HG02763 (cell line): ENCODE measurements around the gene STAG1.
"Not testable (repeated sequence)": the region's sequence is repeated elsewhere in the genome, so short reads cannot be mapped to it uniquely, and the experiment has no call there.

ENCODE experiments used
- ATAC-seq: cut with Tn5 transposase; IDR thresholded peaks from one replicate; pipeline ENCODE4 v1.9.1; 2021; ENCODE audit warnings: mild to moderate bottlenecking, moderate library complexity; ENCODE audit not compliant: unreplicated experiment

The STAG1 gene

DNA sequence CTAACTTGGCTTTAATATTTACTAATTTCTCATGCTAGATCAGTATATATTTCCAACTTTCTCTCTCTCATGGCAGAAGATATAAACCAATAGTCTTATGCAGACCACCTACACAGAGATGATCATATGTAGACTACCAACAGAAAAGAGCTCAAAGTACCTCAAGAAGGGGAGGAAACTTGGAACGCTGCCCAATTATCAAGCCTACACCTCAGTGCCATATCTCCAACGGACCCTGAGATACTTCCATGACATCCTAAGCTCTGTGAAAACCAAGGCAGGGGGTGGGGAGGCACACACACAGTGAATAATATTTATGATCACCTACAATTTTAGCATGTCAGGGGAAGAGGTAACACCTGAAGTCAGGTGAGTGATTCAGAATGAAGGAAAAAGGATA, 100.6 kb downstream of the STAG1 start:
- ATAC-seq = no peak

DNA sequence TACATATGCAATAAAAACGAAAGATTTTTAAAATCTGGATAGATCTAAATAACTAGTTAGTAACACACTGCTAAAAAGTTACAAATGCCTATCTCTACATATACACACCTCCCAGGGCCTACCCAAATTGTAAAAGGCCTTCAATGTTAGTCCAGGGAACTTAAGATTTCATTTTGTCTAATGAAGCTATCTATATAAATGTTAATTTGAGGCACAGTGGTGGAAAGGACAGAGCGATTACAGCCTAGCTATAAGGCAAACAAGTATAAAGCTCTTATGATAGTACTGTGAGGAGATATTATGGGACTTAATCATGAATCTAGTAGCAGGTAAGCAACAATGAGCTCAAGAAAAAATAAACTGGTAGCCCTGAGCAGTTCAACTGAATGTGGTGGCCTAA, 101.7 kb downstream of the STAG1 start:
- no peak for ATAC-seq

DNA sequence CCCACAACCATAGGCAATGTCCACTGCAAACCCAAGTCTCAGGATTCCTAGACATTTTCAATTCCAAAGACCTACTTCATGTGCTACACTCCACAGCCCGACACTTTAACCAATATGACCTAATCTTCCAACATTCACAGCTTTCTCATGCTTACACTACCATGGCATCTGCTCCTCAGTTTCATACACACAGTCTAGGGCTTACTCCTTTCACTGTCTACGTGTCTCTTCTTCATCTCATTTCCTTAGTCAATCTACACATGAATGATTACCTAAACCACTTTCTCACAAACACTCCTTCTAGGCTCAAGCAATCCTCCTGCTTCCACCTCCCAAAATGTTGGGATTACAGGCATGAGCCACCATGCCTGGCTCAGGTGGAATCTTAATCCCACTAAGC, 106.3 kb downstream of the STAG1 start:
- no peak for ATAC-seq

DNA sequence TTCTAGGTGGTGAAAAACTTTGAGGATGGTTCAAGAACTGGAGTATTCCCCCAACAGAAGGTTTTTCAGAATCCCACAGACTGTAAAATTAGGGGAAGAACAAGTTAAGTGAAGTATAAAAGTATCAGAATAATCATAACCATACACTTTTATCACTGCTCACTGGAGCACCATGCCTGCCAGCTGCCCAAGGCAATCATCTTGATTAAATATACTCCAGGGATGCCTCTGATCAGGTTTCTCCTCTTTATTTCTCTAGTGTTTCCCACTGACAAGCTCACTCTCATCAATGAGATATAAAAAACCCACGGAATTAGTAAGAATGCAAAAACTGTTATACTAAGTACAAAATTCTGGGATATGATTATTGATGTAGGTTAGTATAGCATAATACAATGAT, 108.0 kb downstream of the STAG1 start:
- no peak for ATAC-seq

DNA sequence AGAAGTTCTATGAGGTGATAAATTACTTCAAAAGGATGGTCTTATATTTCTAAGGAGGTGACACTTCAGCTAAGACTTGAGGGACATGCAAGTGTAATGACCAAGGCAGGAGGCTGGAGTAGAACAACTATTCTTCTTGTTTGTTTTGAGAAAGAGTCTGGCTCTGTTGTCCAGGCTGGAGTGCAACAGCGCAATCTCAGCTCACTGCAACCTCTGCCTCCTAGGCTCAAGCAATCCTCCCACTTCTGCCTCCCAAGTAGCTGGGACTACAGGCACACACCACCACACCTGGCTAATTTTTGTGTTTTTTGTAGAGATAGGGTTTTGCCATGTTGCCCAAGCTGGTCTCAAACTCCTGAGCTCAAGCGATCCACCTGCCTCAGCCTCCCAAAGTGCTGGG, 108.8 kb downstream of the STAG1 start:
- ATAC-seq = not testable (repeated sequence)

DNA sequence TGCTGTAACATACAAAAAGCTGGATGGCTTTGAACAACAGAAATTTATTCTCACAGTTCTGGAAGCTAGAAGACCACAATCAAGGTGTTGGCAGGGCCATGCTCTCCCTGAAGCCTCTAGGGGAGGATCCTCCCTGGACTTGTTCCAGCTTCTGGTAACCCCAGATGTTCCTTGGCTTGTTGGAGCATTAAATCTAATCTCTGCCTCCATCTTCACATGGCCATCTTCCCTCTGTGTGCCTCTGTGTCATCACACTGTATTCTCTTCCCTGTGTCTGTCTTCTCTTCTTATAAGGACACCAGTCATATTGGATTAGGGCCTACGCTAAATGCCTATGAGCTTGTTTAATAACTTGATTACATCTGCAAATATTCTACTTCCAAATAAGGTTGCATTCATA, 109.5 kb downstream of the STAG1 start:
- ATAC-seq = no peak

DNA sequence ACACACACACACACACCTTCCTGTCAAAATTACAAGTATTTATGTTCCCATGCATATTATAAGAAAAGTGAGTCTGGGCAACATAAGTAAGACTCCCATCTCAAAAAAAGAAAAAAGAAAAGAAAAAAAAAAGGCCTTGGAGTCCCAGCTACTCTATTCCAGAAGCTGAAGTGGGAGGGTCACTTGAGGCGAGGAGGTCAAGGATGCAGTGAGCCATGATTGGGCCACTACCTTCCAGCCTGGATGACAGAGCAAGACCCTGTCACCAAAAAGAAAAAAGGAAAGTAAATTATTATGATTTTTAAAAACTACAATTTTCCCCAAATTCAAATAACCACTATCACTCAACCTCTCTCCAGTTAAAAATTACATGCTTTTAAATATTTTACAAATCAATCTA, 113.1 kb downstream of the STAG1 start:
- ATAC-seq = no peak

DNA sequence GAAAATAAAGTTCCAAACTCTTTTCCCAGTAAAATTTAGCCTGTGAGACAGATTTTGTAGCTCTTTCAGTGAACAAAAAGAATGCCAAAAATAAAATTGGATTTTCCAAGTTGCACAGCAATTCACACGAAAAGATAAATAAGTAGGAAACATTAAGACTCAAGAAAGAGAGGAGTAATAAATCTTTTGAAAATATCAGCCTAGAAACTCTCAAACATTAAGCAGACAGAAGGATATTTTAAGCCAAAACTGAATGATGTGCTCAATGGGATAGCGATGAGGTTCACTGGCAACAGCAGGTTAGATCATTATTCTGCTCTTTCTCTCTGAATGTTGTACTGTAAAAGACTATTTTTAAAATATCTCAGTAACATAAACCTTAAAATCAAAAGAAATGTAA, 115.0 kb downstream of the STAG1 start:
- no peak for ATAC-seq

DNA sequence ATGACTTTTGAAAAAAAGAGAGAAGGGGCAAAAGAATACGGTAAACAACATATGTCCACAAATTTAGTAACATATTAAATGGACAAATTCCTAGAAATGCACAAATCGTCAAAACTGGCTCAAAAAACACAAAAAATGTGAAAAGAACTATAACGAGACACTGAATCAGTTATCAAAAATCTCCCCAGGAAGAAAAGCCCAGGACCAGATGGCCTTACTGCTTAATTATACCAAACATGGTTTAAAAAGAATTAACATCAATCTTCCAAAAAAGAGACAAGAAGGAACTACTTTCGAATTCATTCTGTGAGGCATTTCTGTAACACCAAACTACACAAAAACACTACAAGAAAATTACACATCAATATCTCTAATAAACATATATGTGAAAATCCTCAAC, 117.4 kb downstream of the STAG1 start:
- ATAC-seq = no peak

DNA sequence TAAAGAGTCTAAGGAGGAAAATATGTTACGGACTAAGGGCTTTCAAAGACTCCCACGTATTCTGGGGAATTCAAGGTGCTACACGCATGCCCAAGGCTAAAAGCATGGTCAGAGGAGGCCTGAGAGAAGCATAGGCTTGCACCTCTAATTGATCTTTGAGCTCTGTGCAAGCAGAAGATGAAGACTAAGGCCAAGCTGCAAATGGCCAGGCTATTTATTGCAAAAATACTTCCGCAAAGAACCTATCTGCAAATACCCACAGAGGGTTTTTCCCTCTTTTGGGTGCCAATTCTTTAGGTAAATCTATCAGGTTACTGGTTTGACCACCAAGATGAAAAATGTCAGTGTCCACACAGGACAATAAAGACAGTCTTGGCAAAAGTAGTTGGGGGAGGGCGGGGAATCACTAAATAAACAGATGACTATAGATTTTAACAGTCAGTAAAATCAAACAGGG, 119.5 kb downstream of the STAG1 start:
- no peak for ATAC-seq

DNA sequence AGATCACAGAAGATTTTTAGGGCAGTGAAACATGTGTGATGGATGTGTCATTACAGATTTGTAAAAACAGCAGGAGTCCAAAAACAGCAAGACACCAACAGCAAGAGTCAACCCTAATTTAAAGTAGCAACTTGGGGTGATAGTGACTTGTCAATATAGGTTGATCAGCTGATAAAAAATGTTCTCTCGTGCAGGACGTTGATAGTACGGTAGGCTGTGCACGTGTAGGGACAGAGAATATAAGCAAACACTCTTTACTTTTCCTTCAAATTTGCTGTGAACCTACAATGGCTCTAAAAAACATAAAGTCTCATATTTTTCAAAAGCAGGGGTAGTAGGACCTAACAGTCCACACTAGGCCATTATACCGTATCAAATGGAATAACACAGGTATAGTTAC, 120.8 kb downstream of the STAG1 start:
- no peak for ATAC-seq

DNA sequence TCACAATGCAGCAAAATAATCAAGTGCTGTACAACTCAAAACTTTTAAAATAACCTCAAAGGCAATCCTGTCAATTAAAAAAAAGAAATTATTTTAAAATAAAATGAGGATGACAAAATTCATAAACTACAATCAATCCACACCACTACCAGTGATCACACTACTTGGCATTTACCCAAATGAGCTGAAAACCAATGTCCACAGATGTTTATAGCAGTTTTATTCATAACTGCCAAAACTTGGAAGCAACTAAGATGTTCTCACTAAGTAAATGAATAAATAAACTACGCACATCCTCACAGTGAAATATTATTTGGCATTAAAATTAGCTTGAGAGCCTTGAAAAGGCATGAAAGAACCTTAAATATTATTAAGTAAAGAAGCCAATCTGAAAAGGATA, 121.3 kb downstream of the STAG1 start:
- ATAC-seq = no peak

DNA sequence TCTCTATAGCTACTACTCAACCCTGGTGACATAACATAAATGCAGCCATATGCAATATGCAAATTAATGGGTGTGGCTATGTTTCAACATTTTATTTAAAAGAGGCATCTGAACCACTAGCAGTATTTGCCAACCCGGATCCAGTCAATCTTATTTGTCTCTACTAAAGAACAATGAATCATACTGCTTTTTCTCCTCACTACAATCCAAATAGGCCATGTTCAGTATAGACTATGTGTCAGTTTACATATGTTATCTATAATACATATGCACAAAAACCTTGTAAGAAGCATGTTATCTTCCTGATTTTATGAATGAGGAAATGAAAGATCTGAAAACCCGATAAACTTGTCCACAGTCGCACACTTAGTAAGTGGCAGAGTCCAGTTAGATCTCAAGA, 125.7 kb downstream of the STAG1 start:
- no peak for ATAC-seq

DNA sequence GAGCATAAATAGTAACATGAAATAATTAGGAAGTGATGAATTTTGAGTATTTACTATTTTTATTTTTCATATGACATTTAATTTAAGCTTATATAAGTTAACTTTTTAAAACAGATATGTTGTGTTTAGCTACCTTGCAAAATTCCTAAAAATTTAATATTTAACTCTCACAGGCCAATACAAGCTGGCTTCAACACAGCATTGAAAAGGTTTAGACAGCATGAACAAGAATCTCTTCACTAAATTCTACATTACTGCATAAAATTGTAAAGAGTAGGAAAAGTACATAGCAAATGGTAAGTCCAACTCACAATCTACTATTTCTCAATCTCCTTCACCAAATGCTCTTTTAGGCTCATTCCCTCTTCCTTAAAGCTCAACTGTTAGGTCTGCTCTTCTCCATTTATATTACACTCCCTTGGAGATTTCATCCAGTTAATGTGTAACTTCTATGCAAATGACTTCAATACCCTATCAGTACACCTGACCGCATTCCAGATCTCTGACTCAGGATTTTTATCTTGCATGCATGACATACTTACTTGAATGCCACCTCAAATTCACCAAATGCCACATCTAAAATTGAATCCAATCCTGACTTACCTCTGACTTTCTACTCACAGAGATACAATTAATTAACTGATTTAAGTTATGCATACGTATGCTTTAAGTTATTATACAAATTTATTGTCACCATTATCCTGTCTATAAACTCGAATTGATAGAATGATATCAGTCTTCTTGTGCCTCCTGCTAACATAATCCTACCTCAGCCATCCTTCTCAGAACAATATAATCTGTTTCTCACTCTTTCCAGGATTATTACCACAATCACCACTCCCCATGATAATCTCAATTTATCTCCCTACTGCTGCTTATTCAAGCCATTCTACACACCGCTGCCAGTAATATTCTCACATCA, 127.0 kb downstream of the STAG1 start:
- ATAC-seq = no peak

DNA sequence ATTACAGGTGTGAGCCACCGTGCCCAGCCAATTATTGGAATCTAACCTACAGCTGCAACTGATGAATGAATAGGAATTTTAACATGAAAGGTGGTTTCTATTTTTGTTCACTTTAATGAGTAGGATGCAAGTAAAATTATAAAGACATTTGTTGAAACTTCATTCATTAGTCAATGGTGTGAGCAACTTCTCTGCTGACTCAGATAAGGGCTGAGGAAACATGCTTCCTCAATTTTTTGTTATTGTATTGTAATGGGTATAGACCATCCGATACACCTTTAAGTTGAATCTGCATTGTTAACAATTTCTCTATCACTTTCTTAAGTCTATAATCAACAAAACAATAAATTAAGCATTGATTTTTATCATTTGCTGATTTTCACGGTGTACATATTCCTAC, 127.8 kb downstream of the STAG1 start:
- ATAC-seq = no peak

DNA sequence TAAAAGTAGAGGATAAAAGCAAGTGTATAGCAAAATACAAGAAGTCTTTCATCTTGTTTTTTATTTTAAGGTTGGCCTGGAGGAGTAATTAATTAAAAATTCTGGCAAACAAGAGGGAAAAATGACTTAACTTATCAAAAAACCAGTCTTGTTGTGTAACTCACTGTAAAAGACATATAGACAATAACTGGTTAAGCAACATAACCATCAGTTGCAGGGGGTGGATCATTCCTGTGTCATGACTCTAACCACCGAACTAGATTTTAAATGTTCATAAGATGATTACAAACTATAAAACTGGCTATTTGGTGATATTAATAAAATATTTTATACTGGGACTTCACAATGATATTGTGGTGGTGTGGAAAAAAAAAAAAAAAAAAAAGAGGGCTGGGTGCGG, 130.6 kb downstream of the STAG1 start:
- ATAC-seq = no peak

DNA sequence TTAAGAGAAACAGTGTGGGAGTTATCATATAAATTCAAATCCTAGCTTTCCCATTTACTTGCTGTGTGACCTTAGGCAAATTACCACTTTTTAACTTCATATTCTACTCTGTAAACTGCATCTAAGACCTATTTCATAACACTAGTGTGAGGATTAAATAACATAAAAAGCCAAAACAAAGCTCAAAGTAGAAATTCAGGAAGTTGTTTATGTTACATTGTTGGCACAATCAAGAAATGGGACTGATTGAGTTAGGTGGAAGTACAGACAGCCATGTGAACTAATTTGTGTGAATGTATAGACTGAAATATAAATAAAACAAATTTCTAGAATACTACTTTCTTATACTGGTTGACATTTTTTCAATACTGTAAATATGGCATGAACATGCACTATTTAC, 131.7 kb downstream of the STAG1 start:
- ATAC-seq = no peak

DNA sequence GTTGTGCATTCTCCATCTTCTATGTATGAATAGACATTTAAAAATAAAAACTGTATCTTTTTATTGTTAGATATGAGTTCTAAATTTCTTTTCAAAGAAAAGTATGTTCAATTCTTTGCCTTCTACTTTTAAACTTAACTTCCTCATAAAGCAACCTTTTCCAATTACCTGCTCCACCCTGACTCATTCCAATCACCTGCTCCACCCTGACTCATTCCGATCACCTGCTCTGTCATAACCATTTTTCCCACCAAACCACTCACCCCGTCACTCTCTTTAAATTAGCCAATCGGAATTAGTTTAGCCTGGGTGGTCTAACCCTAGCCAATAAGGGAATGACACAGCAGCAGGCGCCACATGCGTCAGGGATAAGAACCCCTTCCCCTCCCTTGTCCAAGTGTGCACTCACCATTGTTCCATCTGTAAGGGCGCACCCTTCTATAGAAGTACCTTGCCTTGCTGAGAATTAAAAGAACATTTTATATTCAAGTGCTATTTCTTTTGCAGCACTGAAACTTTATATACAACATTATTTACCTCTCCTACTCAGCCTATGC, 134.1 kb downstream of the STAG1 start:
- ATAC-seq = not testable (repeated sequence)

DNA sequence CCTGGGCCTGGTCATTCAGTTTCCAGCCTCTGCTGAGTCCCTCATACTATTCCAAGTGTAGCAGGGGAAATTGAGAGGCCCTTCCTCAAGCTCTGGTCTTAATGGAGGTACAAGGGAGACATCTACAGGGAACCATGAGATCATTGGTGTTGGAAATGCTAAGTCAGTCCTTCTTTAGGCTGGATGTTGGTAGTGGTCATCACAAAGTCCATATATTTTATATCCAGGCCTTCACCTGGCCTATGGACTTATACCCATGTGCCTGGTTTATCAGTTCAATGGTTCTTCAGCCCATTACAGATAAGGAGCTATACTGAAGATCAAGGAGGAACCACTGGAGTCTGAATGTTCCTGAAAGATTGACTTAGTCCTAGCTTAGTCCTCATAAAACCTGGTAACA, 135.0 kb downstream of the STAG1 start:
- ATAC-seq = no peak

DNA sequence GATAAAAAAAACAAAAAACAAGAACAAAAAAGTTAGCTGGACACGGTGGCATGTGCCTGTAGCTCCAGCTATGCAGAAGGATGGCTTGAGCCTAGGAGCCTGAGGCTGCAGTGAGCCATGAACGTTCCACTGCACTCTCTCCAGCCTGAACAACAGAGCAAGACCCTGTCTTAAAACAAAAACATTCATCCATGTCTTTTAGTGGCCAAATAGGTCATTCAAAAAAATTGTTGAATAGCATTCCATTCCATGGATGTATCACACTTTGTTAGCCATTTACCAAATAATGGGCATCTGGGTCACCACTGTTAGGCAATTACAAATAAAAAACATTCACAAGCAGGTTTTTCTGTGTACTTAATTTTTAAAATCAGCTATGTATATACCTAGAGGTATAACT, 139.7 kb downstream of the STAG1 start:
- ATAC-seq = no peak

DNA sequence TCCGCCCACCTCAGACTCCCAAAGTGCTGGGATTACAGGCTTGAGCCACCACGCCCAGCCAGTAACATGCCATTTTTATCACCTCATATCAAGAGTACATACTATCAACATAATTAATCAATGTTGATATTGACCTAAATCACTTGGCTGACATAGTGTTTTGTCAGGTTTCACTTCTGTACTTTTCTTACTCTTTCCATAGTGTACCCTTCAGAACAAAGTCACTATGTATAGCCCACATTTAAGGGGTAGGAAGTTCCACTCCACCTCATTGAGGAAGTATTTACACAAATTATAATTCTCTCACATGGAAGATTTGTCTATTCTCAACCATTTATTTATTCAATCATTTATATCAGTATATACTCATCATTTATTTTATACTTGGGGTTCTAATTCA, 145.2 kb downstream of the STAG1 start:
- ATAC-seq = no peak

DNA sequence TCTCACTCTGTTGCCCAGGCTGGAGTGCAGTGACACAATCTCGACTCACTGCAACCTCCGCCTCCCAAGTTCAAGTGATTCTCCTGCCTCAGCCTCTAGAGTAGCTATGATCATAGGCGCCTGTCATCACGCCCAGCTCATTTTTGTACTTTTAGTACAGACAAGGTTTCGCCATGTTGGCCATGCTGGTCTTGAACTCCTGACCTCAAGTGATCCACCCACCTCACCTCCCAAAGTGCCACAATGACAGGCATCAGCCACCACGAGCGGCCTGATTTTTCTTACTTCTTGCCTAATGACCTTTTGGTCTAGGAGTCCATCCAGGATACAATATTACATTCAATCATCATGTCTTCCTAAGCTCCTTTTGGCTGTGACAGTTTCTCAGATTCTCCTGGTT, 146.0 kb downstream of the STAG1 start:
- not testable (repeated sequence) for ATAC-seq

DNA sequence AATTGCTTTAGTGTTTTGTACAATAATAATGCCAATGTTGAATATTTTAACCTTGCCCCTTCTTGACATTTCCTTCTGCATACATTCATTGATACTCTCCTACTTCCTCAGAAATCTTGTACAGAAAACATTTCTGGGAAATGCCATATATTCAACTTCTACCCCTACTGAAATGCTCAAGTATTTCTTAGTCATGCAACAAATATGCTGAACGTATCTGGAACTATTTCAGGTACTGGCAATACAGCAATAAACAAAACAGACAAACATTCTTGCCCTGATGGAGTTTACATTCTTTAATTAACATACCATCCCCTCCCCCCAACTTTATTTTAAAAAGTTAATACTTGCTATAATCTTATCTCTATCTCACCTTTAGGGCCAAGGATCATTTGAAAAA, 147.2 kb downstream of the STAG1 start:
- no peak for ATAC-seq
